ENCODE measurements around the gene SLC24A3.

DNA sequence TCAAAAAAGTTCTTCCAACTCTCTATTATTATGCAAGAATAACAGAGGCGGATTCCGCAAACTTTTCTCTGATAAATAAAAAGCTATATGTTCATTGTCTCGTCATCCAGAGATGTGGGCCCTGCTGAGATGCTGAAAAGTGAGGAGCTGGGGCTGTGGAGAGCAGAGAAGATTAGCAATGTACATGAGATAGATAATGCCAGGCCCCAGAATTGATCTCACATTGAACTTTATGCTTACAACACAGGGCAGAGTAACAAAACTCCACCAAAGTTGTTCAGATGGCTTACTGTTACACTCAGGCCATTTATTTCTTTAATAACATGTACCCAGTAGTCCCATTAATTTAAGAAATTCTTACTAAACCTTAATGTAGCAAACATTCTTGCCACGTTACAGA, 512.9 kb downstream of the SLC24A3 start:
- TF ChIP-seq, protein P1, sequence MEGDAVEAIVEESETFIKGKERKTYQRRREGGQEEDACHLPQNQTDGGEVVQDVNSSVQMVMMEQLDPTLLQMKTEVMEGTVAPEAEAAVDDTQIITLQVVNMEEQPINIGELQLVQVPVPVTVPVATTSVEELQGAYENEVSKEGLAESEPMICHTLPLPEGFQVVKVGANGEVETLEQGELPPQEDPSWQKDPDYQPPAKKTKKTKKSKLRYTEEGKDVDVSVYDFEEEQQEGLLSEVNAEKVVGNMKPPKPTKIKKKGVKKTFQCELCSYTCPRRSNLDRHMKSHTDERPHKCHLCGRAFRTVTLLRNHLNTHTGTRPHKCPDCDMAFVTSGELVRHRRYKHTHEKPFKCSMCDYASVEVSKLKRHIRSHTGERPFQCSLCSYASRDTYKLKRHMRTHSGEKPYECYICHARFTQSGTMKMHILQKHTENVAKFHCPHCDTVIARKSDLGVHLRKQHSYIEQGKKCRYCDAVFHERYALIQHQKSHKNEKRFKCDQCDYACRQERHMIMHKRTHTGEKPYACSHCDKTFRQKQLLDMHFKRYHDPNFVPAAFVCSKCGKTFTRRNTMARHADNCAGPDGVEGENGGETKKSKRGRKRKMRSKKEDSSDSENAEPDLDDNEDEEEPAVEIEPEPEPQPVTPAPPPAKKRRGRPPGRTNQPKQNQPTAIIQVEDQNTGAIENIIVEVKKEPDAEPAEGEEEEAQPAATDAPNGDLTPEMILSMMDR (conservative IDR thresholded peaks at IDR 0.05; ENCODE audit: low read depth, low read length) = no peak
- no peak for TF ChIP-seq EZH2 (IDR thresholded peaks at IDR 0.05; ENCODE audit: borderline replicate concordance, low read depth, low read length, poor library complexity, severe bottlenecking)
